ENCODE data around the gene UQCC3.

DNA sequence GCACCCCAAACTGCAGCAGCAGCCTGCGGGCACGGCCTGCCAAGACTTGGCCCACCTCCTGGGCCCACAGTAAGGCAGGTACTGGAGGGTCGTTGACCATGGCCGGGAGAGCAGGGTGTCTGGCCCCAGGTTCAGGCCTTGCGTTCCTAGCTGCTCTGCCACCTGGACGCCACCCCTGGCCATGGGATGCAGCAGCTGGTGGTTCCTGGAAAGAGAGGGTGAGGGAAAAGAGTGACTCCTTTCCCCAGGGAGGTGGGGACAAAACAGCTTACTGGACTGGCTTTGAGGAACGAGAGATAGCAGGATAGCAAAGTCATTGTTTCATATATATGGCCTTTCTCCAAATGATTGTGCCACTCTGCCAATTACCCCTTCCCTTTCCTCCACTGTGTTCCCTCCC, 33.9 kb downstream of the UQCC3 start:
- TF ChIP-seq POLR2A (IDR thresholded peaks at IDR 0.05) = no peak
- TF ChIP-seq, protein P1, sequence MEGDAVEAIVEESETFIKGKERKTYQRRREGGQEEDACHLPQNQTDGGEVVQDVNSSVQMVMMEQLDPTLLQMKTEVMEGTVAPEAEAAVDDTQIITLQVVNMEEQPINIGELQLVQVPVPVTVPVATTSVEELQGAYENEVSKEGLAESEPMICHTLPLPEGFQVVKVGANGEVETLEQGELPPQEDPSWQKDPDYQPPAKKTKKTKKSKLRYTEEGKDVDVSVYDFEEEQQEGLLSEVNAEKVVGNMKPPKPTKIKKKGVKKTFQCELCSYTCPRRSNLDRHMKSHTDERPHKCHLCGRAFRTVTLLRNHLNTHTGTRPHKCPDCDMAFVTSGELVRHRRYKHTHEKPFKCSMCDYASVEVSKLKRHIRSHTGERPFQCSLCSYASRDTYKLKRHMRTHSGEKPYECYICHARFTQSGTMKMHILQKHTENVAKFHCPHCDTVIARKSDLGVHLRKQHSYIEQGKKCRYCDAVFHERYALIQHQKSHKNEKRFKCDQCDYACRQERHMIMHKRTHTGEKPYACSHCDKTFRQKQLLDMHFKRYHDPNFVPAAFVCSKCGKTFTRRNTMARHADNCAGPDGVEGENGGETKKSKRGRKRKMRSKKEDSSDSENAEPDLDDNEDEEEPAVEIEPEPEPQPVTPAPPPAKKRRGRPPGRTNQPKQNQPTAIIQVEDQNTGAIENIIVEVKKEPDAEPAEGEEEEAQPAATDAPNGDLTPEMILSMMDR (IDR thresholded peaks at IDR 0.05) = peak in 2 of 7 experiments; percentile 18 to 21
